ENCODE results near the gene NFATC2.
"Not testable (repeated sequence)": the region's sequence is repeated elsewhere in the genome, so short reads cannot be mapped to it uniquely, and the experiment has no call there.

DNA sequence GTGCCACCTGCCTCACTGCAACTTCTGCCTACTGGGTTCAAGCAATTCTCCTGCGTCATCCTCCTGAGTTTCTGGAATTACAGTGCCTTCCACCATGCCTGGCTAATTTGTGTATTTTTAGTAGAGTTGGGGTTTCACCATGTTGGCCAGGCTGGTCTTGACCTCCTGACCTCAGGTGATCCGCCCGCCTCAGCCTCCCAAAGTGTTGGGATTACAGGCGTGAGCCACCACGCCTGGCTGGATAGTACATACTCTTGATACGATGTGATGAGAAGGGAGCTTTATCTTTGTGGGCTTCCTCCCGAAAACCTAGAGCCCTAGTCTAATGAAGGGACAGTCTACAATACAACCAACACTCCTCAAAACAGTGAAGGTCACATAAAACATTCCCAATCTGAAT, 2.4 kb downstream of the NFATC2 start:
- TF ChIP-seq YY1 (IDR thresholded peaks at IDR 0.05; ENCODE audit: insufficient read depth, insufficient read length); ZNF274 (IDR thresholded peaks at IDR 0.05; ENCODE audit: low read depth, low read length); SUZ12 (IDR thresholded peaks at IDR 0.05; ENCODE audit: extremely low read depth, insufficient read depth, insufficient read length): not testable (repeated sequence)

Measured in NT2/D1 (cell line).